Kasumi-1 (cell line): ENCODE data around the gene SNX27.
"Not testable (repeated sequence)": the region's sequence is repeated elsewhere in the genome, so short reads cannot be mapped to it uniquely, and the experiment has no call there.

Experiments
- DNase-seq, 2 experiments: peaks; one replicate each; lab custom pipeline; 2025; lab: John Stamatoyannopoulos, UW

Gene SNX27

DNA sequence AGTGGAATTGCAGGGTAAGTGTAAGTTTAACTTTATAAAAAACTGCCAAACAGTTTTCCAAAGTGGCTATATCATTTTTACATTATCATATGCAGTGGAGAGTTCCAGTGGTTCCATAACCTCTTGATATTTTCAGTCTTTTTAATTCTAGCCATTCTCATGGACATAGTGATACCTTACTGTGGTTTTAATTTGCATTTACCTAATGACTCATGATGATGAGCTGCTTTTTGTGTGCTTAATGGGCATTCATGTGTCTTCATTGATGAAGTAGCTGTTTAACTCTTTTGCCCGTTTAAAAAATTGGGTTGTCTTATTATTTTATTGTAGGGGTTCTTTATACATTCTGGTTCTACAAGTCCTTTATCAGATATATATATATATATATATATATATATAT, 29.4 kb downstream of the SNX27 start:
- no peak for DNase-seq

DNA sequence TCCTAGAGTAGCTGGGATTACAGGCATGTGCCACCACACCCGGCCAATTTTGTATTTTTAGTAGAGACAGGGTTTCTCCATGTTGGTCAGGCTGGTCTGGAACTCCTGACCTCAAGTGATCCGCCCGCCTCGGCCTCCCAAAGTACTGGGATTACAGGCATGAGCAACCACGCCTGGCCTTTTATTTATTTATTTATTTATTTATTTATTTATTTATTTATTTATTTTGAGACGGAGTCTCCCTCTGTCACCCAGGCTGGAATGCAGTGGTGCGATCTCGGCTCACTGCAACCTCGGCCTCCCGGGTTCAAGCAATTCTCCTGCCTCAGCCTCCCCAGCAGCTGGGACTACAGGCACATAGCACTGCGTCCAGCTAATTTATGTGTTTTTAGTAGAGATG, 31.2 kb downstream of the SNX27 start:
- DNase-seq = not testable (repeated sequence)

GRCh38 chr1:151644001-151644400, 32.2 kb downstream of the SNX27 start:
- DNase-seq = no peak

DNA sequence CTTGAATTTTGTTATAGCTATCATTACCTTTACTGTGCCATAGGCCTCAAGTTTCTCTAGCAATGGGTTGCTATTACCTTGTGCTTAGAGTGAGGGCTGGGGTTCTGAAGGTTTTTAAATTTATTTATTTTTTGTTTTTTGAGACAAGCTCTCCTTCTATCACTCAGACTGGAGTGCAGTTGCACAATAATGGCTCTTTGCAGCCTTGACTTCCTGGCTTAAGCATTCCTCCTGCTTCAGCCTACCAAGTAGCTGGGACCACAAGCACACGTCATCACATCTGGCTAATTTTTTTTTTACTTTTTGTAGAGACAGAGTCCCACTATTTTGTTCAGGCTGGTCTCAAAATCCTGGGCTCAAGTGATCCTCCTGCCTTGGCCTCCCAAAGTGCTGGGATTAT, 41.5 kb downstream of the SNX27 start:
- DNase-seq = peak; percentile 67 to 79

GRCh38 chr1:151655371-151655770, 43.5 kb downstream of the SNX27 start:
- peak; percentile 21 to 27 for DNase-seq

DNA sequence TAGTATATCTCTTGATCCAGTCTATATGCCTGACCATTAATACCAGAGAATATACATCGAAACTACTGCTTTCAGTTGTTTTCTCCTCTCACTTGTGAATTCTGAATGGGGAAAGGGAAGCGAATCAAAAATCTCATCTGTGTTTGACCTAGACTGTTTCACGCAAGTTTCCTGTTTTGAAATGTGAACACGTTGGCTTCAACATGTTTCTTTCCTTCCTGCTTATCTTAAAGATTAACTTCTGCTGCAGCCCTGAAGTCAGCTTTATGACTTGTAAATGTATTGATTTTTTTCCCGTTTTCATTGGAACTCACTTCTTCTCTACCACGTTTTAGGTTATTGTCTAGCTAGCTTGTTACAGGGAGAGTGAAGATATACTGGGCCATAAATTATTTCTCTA, 49.9 kb downstream of the SNX27 start:
- peak; percentile 59 to 79 for DNase-seq

GRCh38 chr1:151668090-151668489, 56.2 kb downstream of the SNX27 start:
- DNase-seq = no peak

DNA sequence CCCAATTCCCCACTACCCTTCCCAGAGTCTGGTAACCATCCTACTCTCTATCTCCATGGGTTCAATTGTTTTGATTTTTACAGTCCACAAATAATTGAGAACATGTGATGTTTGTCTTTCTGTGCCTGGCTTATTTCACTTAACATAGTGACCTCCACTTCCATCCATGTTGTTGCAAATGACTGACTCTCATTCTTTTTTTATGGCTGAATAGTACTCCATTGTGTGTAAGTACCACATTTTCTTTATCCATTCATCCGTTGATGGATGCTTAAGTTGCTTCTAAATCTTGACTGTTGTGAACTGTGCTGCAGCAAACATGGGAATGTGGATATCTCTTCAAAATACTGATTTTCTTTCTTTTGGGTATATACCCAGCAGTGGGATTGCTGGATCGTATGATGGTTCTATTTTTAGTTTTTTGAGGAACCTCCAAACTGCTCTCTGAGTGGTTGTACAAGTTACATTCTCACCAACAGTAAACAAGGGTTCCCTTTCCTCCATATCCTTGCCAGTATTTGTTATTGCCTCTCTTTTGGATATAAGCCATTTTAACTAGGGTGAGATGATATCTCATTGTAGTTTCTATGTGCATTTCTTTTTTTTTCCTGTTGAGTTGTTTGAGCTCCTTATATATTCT, 58.3 kb downstream of the SNX27 start:
- DNase-seq = not testable (repeated sequence)

- DNase-seq = no peak
Observed at GRCh38 chr1:151673407-151673806, 61.6 kb downstream of the SNX27 start.

- no peak for DNase-seq
Observed at GRCh38 chr1:151680391-151680790, 68.5 kb downstream of the SNX27 start.

- peak in 1 of 2 experiments; percentile 18 for DNase-seq
Observed at GRCh38 chr1:151680826-151681225, 69.0 kb downstream of the SNX27 start.

DNA sequence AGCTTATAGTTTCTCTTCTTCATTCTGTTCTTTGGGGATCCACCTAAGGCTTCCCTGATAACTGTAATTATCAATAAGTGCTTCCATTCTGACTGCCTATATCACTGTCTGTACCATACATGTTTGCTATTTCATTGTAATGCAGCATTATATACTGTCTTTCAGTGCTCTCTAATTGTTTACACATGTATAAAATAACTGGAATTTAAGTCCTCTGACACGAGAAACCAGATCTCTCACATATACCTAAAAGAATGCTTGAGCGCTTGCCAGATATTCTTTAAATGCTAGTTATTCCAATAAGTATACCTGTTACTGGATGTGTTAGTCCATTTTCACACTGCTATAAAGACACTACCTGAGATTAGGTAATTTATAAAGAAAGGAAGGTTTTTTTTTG, 70.1 kb downstream of the SNX27 start:
- no peak for DNase-seq

- not testable (repeated sequence) for DNase-seq
Observed at GRCh38 chr1:151682901-151683300, 71.1 kb downstream of the SNX27 start.

GRCh38 chr1:151684128-151684527, 72.3 kb downstream of the SNX27 start:
- no peak for DNase-seq

GRCh38 chr1:151686561-151686960, 74.7 kb downstream of the SNX27 start:
- no peak for DNase-seq

- DNase-seq = no peak
Observed at GRCh38 chr1:151689494-151689893, 77.6 kb downstream of the SNX27 start.

DNA sequence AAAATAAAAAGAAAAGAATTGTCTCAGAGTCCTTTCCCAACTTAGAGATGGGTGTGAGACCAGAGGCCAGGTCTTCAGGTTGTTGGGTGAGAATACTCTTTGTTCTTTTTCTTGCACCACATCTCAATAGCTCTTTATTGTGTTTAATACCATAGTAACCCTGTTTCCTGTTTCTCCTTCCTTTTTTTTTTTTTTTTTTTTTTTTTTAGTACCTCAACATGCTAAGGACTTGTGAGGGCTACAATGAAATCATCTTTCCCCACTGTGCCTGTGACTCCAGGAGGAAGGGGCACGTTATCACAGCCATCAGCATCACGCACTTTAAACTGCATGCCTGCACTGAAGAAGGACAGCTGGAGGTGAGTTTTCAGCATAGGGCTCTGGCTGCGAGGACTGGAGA, 80.4 kb downstream of the SNX27 start:
- DNase-seq = peak in 1 of 2 experiments; percentile 25

- peak; percentile 51 to 71 for DNase-seq
Observed at GRCh38 chr1:151693057-151693651, 81.3 kb downstream of the SNX27 start.

DNA sequence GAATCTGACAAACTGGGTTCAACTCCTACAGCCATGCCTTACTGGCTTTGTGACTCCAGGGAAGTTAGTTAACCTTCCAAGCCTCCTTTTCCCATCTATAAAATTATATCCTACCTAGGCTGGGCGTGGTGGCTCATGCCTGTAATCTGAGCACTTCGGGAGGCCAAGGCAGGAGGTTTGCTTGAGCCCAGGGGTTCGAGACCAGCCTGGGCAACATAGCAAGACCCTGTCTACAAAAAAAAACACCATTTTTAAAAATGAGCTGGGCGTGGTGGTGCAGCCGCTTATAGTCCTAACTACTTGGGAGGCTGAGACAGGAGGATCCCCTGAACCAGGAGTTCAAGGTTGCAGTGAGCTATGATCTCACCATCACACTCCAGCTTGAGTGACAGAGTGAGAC, 89.7 kb downstream of the SNX27 start:
- no peak for DNase-seq

DNA sequence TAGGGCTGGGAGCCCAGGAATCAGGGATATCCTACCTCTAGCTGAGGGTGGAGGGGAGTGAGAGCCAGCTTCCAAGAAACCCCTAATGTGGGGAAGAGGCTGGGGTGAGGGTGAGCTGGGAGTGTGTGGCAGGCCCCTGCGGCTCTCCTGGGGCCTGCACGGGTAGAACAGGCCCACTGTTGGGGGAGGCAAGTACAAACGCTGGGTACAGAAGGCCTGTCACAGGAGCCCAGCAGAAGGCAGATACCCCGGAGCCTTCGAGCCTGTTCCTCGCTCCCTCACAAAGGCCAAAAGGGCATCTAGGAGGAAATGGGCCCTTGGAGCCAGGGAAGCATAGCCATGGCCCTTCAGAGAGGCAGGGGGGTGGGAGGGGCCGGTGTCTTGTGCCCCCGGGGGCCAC, 91.1 kb downstream of the SNX27 start:
- DNase-seq = no peak

DNA sequence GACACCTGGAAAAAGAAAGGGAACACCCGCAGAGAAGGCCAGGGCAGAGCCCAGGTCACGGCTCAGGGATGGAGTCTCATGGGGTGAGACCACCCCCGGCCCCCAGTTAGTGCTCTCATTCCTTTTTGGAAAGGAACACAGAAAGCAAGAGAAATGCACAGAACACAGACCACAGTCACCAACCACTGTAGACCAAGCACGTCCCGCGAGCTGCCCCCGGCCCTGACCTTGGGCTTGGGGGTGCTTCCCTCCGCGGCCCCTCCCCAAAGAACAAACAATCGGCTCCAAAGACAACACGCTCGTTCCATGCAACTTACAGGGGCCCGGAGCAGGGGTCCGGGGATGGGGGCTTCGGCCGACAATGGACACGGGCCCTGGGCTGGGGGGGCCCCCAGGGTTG, 92.0 kb downstream of the SNX27 start:
- no peak for DNase-seq

DNA sequence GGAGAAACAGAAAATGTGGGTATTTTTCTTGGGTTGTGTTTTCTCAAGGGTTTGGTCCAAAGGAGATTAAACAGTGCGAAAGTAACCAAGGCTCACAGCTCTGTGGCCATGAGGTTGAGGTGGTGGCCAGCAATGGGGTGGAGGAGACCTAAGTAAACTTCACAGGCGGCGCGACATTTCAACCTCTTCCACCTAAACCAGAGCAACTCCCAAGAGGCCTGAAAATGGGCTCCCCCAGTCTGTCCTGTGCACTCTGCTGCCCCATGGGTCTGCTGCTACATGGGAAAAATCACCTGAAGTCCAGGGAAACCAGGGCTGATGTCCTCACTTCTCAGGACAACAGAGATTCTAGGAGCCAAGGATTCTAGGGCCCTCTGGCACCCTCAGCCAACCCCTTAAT, 92.4 kb downstream of the SNX27 start:
- no peak for DNase-seq

DNA sequence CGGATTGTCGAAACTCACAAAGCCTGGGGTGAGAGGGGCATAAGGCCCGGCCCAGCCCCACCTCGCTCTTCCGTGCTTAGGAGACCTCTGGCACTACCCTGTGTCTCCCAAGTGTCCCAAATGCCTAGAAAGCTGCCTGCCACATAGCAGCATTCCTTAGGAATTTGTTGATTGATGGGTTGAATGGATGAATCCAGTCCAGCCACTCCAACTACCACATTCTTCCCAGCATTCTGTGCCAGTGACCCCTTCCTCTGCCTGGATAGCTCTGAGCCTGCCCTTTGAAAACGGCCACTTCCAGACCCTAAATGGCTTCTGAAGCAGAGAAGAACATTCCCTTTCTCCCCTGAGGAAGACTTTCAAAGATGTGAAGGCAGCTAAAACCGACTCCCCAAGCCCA, 93.3 kb downstream of the SNX27 start:
- DNase-seq = no peak
